ENCODE measurements around the gene MAGIX.
A peak's percentile ranks its signal among the peaks of the same experiment; 100 is the strongest.

Gene MAGIX

DNA sequence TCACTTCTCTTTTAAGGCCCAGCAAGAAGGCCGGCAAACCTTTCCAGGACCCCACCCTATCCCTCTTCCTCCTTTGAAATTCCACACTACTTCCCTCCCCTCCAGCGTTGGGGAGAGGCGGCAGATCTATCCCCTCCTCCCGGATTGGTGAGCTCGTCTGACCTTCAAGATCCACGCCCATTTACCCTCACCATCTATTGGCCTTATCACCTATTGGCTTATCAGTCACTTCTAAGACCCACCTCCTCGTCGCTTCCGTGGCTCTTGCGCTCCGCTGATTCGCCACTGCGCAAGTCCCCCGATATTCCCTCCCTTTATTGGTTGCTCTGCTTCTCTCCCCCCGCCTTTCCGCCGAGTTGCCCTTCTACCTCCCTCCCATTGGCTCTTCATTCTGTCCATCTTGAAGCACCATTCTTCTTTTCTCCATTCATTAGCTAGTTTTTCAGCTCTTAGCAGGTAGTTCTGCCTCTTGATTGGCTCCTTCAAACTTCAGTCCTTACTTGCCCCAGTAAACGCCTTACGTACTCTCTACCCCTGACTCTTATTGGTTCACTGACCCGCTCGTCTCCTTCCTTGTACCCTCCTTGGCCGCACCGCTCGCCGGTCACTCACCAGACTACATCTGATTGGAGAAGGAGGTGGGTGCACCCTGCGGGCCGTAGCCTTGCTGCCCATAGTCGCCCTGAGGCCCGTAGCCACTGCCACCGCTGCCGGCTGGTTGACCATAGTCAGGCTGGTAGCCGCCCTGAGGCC is 28.4 kb downstream of the MAGIX start:
- Histone ChIP-seq H3K36me3 (ENCODE audit: insufficient read depth) (no peaks in the 10 kb centered on the region), H2AFZ (ENCODE audit: low read depth) (peak overlapping the region; percentile 73), H4K20me1 (ENCODE audit: insufficient read depth) (no peaks in the 10 kb centered on the region), H3K27ac (peak overlapping the region; percentile 62), H3K9ac (peak overlapping the region; percentile 66), H3K4me3 (IDR thresholded peaks at IDR 0.05; ENCODE audit: insufficient read depth, low read depth, low read length) (no peak overlapping the region), H3K79me2 (ENCODE audit: insufficient read depth, low read depth) (no peaks in the 10 kb centered on the region), H3K27me3 (ENCODE audit: insufficient read depth, low read depth) (no peaks in the 10 kb centered on the region), H3K4me1 (ENCODE audit: low read depth, poor library complexity, severe bottlenecking) (peaks cover 8% of the 10 kb centered on the region), H3K4me2 (peak overlapping the region; percentile 48; the same call in 1 of the 2 replicates)
- TF ChIP-seq, protein P1, sequence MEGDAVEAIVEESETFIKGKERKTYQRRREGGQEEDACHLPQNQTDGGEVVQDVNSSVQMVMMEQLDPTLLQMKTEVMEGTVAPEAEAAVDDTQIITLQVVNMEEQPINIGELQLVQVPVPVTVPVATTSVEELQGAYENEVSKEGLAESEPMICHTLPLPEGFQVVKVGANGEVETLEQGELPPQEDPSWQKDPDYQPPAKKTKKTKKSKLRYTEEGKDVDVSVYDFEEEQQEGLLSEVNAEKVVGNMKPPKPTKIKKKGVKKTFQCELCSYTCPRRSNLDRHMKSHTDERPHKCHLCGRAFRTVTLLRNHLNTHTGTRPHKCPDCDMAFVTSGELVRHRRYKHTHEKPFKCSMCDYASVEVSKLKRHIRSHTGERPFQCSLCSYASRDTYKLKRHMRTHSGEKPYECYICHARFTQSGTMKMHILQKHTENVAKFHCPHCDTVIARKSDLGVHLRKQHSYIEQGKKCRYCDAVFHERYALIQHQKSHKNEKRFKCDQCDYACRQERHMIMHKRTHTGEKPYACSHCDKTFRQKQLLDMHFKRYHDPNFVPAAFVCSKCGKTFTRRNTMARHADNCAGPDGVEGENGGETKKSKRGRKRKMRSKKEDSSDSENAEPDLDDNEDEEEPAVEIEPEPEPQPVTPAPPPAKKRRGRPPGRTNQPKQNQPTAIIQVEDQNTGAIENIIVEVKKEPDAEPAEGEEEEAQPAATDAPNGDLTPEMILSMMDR (conservative IDR thresholded peaks at IDR 0.05; ENCODE audit: low read depth, low read length) = no peak

DNA sequence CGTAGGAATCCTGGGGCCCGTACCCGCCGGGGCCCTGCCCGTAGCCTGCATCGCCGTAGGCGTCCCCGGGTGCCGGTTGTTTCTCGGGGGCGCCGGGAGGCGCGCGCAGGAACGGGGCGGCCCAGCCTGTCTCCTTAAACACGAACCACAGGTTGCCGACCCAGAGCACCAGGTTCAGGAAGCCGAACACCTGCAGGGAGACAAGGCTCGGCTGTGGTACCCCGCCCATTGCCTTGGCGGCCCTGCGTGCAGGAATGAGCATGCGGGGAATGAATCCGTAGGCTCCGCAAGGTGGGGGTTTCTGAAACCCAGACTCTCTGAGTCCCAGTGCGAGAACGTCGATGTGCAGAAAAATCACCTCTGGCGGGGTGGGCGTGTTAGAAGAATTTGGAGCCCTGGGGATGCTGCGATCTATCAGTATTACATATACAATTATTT is 29.0 kb downstream of the MAGIX start:
- Histone ChIP-seq H4K20me1 (ENCODE audit: insufficient read depth) (no peaks in the 10 kb centered on the region), H3K36me3 (ENCODE audit: insufficient read depth) (no peaks in the 10 kb centered on the region), H3K9ac (peak overlapping the region; percentile 66), H3K79me2 (ENCODE audit: insufficient read depth, low read depth) (no peaks in the 10 kb centered on the region), H2AFZ (ENCODE audit: low read depth) (peak overlapping the region; percentile 73), H3K27me3 (ENCODE audit: insufficient read depth, low read depth) (no peaks in the 10 kb centered on the region), H3K4me1 (ENCODE audit: low read depth, poor library complexity, severe bottlenecking) (peaks cover 8% of the 10 kb centered on the region), H3K4me3 (IDR thresholded peaks at IDR 0.05; ENCODE audit: insufficient read depth, low read depth, low read length) (no peak overlapping the region), H3K27ac (peak overlapping the region; percentile 62), H3K4me2 (peak overlapping the region; percentile 48)
- TF ChIP-seq, protein P1 (conservative IDR thresholded peaks at IDR 0.05; ENCODE audit: low read depth, low read length) = no peak

DNA sequence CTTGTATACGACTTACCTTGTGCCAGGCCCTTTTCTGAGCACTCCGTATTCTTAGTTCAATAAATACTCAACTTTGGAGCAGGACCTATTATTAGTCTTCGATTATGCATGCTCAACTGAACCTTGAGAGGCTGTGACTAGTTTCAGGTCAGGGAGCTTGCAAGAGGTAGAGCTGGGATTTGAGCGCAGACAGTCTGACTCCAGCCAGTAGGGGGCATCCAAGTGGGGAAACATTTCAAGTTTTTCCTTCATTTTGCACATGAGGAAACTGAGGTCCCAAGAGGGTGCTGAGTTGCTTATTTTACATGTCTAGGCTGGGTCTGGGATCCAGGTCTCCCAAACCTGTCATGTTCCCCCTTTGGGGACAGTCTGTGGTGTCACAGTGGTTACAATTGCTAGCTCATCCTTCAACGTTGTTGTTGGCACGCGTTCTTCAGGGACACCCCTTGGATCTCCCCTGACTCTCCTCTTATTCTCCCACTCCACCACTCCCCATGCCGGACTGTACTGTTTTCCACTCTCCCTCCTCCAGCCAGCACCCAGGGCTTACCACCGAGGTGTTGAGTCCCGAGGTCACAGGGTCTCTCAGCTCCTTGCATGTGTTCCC is 30.3 kb downstream of the MAGIX start:
- no peak overlapping the region for H3K9ac ChIP-seq
- no peak overlapping the region for H3K27ac ChIP-seq
- no peak overlapping the region for H2AFZ ChIP-seq (ENCODE audit: low read depth)
- no peak overlapping the region for H3K4me2 ChIP-seq
- H3K36me3 ChIP-seq (ENCODE audit: insufficient read depth) = no peaks in the 10 kb centered on the region
- TF ChIP-seq, protein P1 (conservative IDR thresholded peaks at IDR 0.05; ENCODE audit: low read depth, low read length) = peak; percentile 57
- no peak overlapping the region for H3K4me3 ChIP-seq (IDR thresholded peaks at IDR 0.05; ENCODE audit: insufficient read depth, low read depth, low read length)
- H3K27me3 ChIP-seq (ENCODE audit: insufficient read depth, low read depth) = no peaks in the 10 kb centered on the region
- no peaks in the 10 kb centered on the region for H3K79me2 ChIP-seq (ENCODE audit: insufficient read depth, low read depth)
- peaks cover 8% of the 10 kb centered on the region for H3K4me1 ChIP-seq (ENCODE audit: low read depth, poor library complexity, severe bottlenecking)
- no peaks in the 10 kb centered on the region for H4K20me1 ChIP-seq (ENCODE audit: insufficient read depth)

DNA sequence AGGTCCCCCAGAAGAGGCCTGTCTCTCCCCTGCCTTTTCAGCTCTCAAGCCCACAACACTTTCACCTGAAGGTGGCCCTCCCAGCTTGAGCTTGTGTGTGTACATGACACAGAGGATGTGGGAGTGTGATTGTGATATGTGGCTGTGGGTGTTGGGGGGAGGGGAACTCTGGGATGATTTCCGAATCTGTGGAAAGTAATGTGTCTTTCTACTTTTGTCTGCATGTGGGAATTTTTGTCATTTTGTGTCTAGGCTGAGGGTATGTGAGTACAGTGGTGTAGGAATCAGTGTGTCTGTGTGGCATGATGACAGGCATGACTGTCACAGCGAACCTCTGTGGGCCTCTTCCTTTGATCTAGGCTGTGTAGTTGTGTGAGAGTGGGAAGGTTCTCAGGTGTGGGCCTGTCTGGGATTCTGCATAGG is 31.0 kb downstream of the MAGIX start:
- Histone ChIP-seq H3K36me3 (ENCODE audit: insufficient read depth) (no peaks in the 10 kb centered on the region), H4K20me1 (ENCODE audit: insufficient read depth) (no peaks in the 10 kb centered on the region), H3K79me2 (ENCODE audit: insufficient read depth, low read depth) (no peaks in the 10 kb centered on the region), H3K4me3 (IDR thresholded peaks at IDR 0.05; ENCODE audit: insufficient read depth, low read depth, low read length) (no peak overlapping the region), H3K27me3 (ENCODE audit: insufficient read depth, low read depth) (peaks cover 5% of the 10 kb centered on the region; the same call in 1 of the 2 replicates), H3K4me2 (no peak overlapping the region), H3K4me1 (ENCODE audit: low read depth, poor library complexity, severe bottlenecking) (peaks cover 8% of the 10 kb centered on the region), H2AFZ (ENCODE audit: low read depth) (no peak overlapping the region), H3K9ac (no peak overlapping the region), H3K27ac (no peak overlapping the region)
- TF ChIP-seq, protein P1 (conservative IDR thresholded peaks at IDR 0.05; ENCODE audit: low read depth, low read length) = no peak

All from KMS-11 (cell line).